ENCODE data around the gene ABLIM3.

Gene ABLIM3

GRCh38 chr5:149216496-149216895, 75.2 kb downstream of the ABLIM3 start:
- no peak for DNase-seq

GRCh38 chr5:149217096-149217802, 76.0 kb downstream of the ABLIM3 start:
- peak in 8 of 58 donors; percentile 9 to 35 (median 20) for DNase-seq

- peak in 1 of 58 donors; percentile 8 for DNase-seq
Measured at GRCh38 chr5:149217803-149218155, 76.5 kb downstream of the ABLIM3 start.

GRCh38 chr5:149219584-149219983, 78.3 kb downstream of the ABLIM3 start:
- no peak for DNase-seq

- no peak for DNase-seq
Measured at GRCh38 chr5:149220750-149221149, 79.5 kb downstream of the ABLIM3 start.

- DNase-seq: peak in 1 of 58 donors; percentile 2
Measured at GRCh38 chr5:149221326-149221725, 80.0 kb downstream of the ABLIM3 start.

GRCh38 chr5:149221731-149222342, 80.5 kb downstream of the ABLIM3 start:
- DNase-seq: no peak

DNA sequence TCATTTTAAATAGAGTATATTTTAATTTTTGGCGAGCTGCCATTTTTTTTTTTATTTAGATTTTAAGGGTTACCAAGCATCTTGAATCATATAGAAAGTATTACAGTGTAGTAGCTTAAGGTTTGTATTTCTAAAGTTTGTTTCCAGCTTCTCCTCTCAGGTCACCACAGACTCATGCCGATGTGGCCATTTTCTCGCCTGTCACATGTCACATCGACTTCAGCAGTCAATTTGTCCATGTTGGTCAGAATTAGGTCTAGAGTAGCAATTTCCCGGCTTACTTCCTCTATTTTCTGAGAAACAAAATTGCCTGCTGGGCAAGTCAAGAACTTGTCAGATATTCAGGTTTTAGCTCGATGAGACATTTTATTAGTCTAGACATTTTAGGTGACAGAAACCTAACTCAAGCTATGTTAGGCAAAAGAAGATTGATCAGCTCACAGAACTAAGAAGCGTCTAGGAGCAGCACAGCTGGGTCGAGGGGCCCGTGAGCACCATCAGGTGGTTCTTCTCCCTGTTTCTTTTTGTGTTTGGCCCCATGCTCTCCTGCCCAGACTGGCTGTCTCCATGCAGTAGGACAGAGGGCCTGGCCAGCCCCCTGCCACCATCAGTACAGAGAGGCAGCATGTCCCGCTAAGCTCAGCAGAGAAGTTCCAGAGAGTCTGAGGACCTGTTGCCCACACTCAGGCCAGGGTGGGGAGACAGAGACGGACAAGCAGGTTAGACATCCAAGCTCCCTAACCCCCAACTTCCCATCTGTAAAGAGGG, 82.0 kb downstream of the ABLIM3 start:
- DNase-seq: peak in 1 of 58 donors; percentile 9

DNA sequence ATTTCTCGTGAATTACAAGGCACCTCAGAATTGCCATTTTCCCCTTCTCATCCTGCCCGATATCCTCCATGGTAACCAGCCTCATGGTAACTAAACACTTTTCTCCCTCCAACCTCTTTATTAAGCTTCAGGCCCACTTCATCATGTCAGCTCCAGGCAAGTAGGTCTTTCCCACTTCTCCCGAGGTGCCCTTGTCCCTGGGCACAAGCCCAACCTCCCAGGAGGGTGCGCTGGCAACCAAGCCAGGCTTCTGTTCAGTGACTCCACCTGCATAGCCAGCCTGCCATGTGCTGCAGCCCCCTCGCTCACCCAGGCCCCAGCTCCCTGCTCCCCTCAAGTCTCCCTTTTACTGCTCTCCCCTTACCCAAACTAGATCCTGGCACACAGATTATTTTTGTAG, 83.0 kb downstream of the ABLIM3 start:
- DNase-seq: no peak

DNA sequence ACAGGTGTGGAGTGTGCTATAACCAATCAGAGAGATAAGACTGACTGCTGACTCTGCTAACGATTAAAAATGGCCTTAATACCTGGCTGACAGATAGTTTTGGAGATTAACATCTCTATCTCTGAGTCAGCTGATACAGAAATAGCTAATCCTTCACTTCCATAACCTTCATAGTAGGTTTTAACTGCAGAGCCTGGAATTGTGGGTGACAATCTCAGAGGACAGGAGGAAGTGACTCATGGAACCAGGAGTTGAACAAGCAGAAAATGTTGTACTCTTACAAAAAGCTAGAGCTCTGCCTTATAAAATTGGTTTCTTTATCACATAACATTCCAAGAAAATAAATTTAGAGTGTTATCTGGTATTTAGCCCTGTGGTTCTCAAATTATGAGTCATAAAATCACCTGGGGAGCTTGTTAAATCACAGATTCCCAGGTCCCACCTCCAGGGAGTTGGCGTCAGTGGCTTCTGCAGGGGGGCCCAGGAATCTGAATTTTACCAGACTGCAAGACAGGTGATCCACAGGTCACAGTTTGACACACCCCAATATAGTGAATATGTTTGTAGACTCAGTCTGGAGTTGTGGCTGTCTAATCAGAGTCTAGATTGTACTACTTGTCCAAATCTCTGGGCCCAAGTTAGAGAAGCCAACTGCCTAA, 86.0 kb downstream of the ABLIM3 start:
- DNase-seq: no peak

DNA sequence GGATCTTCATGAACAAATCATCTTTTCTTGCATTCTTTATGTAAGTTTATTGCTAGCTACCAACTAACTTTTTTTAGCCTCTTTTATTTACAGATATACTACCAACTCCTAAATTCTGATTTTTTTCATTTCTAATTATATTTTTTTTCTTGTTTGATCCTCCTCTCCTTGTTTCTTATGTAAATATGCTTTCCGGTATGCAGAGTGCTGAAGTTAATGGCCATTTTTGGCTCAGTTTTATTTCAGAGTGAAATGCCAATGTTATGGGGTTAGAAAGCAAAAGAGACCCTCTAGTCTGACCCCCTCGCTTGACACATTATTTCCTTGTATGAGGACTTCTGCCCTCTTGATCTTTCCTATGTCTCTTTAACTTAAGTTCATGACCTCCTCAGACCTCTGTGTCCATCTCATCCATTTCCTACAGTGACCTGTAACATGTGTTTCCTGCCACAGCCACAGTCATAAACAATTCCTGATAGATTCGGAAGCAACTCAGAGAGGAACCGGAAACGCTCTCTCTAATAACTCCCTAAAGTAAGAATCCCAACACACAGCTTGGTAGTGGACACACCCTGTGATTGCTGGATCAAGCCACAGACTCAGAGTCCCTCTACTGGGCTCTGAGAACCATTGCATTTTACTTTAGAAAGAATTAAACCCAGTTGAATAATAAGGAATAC, 87.5 kb downstream of the ABLIM3 start:
- peak in 12 of 58 donors; percentile 6 to 60 (median 16) for DNase-seq

GRCh38 chr5:149229298-149229937, 88.1 kb downstream of the ABLIM3 start:
- DNase-seq: no peak

DNA sequence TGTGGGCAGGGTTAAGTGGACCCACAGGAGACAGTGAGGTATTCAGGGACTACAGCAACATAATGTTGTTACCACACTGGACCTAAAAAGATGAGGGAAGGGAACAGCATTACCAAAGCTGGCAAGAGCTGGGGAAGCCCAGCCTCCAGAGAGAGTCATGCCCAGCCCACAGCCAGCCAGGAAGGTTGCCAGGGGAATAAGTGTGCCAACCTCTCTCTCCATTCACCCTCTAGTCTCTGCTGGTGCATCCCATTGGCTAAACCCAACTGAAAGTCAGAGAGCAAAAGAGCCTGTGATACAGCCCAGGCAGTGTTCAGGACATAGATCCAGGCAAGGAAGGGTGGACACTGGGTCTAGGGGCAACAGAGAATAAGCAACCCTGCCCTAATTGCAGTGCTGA, 94.5 kb downstream of the ABLIM3 start:
- DNase-seq: peak in 15 of 58 donors; percentile 3 to 38 (median 12)

- DNase-seq: no peak
Measured at GRCh38 chr5:149237662-149238061, 96.4 kb downstream of the ABLIM3 start.

DNA sequence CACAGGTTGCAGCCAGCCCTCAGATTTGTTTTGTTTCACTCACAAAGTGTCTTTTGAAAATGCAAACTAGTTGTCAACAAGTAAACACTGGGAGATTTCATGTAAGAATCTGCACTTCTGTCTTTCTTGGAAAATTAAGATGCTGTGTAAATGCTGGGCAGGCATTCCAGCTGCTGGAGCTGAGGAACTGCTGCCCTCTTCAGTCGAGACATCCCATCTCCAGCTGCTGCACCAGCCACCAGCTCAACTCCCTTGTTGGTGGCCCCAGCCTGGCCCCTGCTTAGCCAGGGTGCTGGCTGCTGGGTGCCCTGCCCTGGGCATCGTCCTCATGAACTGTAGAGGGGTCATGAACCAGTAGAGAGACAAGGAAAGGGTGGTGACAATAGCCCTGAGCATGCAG, 97.2 kb downstream of the ABLIM3 start:
- no peak for DNase-seq

DNA sequence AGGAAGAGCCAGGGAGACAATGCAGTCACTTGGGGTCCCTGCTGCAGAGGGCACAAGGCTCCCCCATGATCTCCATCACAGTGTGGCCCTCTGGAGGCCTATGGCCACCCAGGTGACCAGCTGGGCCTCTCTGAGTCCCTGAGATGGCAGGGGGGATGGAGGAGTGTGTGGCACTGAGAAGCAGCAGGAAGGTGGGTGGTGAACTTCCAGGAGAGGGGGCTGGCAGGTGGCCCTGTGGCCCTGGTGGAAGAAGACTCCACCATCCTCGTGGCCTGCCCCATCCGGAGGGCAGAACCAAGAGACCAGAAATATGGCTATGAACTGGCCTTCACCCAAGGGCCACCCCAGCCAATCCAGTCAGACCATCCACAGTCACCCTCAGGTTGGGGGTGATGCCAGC, 98.6 kb downstream of the ABLIM3 start:
- no peak for DNase-seq

- DNase-seq: no peak
Measured at GRCh38 chr5:149240354-149240998, 99.2 kb downstream of the ABLIM3 start.

DNA sequence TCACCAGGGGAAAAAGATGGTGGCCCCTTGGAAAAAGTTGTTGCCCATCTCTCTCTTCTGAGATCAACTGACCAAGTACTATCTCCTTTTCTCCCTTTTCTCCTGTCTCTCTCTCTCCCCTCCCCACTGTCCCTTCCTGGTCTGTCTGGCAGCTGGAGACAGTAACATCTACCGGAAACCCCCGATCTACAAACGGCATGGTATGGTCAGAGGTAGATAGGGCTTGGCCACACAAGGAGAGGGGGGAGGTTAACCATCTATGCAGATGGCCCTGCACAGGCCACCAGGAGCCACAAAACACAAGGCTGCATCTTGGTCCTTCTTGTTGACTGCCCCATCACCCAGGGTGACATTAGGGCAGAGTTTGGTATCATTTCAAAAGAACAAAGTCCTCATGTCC, 101.0 kb downstream of the ABLIM3 start:
- DNase-seq: no peak

DNA sequence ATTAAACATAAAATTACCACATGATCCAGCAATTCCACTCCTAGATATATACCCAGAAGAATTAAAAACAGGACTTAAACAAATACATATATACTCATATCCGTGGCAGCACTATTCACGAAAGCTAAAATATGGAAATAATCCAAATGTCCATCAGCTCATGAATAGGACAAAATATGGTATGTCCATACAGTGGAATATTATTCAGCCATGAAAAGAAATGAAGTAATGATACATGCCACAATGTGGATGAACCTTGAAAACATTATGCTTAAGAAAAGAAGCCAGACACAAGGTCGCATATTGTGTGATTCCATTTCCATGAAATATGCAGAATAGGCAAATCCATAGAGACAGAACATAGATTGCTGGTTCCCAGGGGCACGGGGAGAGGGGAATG, 105.6 kb downstream of the ABLIM3 start:
- no peak for DNase-seq

- no peak for DNase-seq
Measured at GRCh38 chr5:149247726-149248125, 106.4 kb downstream of the ABLIM3 start.

All from anterior cingulate cortex (tissue), 58 donors.